A673 (cell line): ENCODE data around the gene KISS1R.

Experiments used
- EZH2 ChIP-seq: fragments of 200-600 bp; sonication (generic); IDR thresholded peaks from 2 replicates; pipeline ENCODE4 v1.6.1; 2017; ENCODE audit warnings: borderline replicate concordance, low read depth, mild to moderate bottlenecking, mixed read lengths, antibody characterized with exemption, low read length; ENCODE audit not compliant: poor library complexity, severe bottlenecking
- TF ChIP-seq, protein P1 (sequence below): fragments of 300-800, 200-600 bp; sonication (generic); conservative IDR thresholded peaks from 2 replicates; pipeline ENCODE4 v1.5.1; 2017; ENCODE audit warnings: low read depth, mild to moderate bottlenecking, antibody characterized with exemption, low read length, moderate library complexity, mixed read lengths

GRCh38 chr19:873084-873483 is 44.0 kb upstream of the KISS1R start:
- TF ChIP-seq, protein P1, sequence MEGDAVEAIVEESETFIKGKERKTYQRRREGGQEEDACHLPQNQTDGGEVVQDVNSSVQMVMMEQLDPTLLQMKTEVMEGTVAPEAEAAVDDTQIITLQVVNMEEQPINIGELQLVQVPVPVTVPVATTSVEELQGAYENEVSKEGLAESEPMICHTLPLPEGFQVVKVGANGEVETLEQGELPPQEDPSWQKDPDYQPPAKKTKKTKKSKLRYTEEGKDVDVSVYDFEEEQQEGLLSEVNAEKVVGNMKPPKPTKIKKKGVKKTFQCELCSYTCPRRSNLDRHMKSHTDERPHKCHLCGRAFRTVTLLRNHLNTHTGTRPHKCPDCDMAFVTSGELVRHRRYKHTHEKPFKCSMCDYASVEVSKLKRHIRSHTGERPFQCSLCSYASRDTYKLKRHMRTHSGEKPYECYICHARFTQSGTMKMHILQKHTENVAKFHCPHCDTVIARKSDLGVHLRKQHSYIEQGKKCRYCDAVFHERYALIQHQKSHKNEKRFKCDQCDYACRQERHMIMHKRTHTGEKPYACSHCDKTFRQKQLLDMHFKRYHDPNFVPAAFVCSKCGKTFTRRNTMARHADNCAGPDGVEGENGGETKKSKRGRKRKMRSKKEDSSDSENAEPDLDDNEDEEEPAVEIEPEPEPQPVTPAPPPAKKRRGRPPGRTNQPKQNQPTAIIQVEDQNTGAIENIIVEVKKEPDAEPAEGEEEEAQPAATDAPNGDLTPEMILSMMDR = no peak
- no peak for TF ChIP-seq EZH2
